Activated naive CD4-positive, alpha-beta T cell treated with anti-CD3 and anti-CD28 coated beads, Interleukin-2, amount 50 U/mL, for 16 hours (primary cell): ENCODE results near the gene SETX.
A peak's percentile ranks its signal among the peaks of the same experiment; 100 is the strongest.

Experiments used
- DNase-seq: peaks from one replicate; pipeline ENCODE4 v3.0.0-alpha.2; 2020

Gene SETX

DNA sequence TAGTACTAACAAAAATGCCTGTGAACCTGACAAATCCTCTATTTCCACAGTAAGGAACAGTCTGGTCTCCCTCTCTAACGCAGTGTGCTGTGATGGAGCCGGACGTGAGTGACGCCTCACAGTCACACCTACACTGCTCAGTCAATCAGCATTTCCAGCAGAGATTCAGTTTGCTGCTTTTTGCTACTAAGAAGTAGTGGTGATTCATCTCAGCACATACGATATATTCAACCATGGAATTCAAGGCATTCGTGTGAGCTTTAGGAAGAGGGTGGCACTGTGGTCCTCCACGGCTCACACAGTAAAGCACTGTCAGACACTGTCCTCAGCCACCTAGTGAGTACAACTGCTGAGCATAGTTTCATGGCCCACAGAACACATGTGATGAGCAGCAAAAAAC, 70.9 kb downstream of the SETX start:
- DNase-seq = no peak

DNA sequence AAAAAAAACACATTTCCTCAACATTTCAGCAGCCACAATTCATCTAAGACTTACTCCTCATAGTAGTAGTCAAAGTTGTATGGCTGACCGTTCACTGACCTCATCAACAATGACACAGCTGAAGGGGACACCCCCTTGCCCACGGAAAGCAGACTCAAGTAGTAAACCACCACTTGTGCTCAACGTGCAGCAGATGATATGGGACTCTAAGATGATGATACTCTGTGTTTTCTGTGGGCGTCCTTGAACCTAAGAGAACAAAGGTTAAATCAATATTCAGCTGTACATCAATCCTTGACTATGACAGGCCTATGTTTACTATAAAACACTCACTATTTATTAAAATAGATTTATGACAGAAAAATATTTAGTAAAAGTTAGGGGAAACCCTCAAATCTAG, 71.6 kb downstream of the SETX start:
- DNase-seq = no peak

DNA sequence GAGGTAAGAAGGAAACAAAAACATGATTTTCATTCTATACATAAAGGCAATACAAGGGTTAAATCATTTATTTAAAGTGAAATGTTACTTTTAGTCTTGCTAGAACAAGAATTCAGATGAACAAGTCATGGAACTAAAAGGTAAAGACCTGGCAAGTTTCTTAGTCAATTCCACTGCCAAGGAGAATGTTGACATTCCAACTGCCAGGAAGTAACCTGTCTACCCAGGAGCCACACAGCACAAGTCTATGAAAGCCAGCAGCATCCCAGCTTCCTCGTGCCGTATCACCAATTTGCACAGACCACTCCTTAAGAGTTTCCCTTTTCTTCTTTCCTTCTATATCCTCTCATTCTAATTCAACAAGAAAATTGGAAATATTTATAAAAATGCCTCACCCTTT, 79.9 kb downstream of the SETX start:
- DNase-seq = no peak

DNA sequence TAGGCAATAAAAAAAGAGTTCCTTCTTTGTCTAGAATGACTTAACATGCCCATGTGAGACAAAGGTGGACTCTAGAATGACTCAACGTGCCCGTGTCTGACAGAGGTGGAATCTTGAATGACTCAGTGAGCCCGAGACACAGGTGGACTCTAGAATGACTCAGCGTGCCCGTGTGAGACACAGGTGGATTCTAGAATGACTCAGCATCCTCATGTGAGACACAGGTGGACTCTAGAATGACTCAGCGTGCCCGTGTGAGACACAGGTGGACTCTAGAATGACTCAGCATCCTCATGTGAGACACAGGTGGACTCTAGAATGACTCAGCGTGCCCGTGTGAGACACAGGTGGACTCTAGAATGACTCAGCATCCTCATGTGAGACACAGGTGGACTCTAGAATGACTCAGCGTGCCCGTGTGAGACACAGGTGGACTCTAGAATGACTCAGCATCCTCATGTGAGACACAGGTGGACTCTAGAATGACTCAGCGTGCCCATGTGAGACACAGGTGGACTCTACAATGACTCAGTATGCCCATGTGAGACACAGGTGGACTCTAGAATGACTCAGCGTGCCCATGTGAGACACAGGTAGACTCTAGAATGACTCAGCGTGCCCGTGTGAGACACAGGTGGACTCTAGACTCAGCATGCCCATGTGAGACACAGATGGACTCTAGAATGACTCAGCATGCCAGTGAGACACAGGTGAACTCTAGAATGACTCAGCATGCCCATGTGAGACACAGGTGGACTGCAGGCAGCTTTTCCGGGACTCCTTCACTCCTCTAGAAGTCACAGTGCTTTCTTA, 84.9 kb downstream of the SETX start:
- peak; percentile 63 for DNase-seq

DNA sequence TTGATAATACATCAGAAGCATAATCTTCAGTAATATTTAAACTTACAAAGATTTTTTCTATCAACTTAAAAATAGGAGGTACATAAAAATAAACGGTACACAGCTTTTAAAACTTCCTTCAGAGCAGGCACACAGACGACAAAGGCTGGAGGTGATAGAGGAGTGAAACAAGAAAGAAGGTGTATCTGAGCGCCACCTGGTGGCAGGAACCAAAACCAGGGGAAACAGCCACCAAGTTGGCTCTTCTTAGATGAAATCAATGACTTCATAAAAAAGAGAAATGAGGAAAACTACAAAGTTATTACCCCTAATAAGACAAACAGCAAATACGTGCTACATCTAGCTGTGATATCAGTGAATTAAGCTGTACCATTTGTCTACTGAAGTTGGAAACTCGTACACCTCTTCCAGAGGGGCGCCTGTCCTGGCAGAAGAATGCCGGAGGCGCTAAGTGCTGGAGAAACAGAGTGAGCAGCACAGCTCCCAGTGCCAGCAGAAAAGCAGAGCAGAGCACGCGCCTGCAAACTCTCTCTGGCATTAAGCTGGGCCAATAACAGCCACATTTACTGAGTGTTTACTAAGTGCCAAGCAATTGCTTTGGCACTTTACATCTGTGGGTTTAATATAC, 85.9 kb downstream of the SETX start:
- peak; percentile 64 for DNase-seq

DNA sequence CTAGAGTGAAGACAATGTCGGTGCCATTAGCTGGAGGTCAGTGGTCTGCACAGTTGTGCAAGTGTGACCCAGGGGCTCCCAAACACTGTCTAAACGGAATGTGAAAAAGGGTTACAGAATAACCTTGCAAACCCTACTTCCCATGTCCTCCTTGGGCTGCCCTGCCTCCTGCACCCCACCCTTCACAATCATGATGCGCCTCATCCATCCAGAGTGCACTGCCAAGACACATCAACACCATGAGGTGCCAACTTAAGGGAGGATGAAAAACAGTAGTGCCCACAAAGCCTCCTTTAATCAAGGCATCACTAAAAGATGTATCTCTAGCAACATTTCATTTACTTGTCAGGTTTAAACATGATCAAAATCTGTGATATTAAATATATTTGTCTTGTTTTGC, 87.1 kb downstream of the SETX start:
- DNase-seq = no peak

DNA sequence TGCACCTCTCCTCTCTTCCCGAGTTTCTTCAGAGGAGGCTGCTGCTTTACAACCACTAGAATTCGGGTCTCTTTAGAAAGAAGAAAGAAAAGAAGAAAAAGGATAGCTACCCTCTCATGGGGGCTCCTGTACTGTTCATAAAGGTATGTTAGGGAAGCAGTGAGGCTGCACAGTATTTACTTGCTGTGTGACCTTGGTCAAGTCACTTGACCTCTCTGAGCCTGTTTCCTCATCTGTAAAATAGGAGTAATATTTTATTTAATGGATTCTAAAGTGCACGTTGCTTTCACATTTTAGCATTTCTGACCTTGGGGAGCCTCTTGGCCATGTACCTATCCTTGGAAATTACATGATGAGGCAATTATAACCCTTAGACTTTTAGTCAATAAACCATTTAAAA, 88.8 kb downstream of the SETX start:
- DNase-seq = no peak

DNA sequence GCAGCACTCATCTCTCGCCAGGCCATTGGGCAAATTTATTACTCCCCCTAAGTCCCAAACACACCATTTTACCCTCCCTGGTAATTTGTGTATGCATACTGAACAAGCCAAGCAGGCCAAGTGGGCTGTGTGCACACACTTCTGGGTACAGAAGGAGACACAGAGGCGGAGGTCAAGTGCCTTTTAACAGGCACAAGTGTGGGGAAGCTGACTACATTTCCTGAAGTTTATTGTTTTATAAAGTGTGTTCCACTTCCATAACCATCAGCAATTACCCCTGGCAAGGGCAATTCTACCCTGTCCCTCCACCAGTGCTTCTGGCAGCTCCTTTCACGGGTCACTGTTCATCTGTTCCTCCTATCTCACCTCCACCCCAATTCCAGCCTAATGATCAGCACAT, 93.9 kb downstream of the SETX start:
- no peak for DNase-seq

DNA sequence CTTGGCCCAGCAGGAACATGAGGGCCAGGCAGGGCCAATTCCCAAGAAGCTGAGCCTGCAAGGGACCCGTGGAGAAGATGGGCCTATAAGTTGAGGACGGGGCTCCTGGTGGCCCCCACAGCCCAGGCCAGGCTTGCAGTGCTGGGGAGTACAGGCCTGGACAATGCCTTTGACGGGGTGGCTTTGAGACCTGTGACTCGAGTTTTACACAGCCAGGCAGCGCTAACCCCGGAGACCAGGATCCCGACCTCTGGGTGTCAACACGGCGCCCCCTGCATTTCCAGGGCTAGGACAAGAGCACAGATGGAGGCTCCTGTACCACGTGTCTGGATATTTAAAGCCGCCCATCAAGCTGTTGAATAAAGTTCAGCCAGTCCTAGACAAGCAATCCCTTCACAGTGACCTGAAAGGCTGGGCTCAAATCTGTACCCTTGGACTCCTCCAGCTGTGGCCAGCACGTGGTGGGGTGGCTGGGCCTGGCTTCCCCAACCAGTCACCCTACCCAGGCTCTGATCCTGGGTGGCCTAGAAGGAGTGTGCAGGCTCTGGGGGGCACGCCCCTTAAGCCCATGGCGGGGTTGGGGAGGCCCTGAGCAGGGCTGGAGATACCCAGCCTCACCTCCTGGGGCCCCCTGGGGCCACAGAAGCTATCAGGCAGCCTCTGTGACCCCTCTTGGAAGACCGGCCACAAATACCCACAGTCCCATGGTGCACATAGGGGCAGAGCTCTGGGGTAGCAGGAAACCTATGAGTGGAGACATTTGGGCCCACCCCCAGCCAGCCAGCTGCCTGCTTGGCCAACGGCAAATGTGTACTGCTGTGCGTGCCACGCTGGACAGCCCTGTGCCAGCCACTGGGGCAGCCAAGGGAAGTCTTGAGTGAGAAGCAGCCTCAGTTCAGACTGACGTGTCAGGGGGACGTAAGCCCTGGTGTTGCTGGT, 104.2 kb downstream of the SETX start:
- DNase-seq = no peak

DNA sequence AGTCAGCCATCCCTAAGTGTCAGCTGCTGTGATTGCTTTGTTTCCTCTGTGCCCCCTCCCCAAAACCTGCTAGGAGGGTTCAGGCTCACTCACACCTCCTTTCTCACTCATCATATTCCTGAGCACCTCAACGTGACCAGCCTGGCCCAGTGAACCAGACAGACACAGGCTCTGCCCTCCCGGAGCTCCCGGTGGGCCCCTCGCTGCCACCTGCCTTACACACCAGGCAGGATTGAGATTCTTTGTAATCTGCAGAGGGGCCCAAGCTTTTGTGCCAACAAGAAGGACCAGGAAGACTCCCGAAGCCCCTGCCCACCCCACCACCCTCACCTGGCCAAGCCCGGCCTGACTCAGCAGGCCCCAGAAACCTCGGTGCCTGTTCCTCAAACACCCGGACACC, 105.1 kb downstream of the SETX start:
- DNase-seq = no peak

DNA sequence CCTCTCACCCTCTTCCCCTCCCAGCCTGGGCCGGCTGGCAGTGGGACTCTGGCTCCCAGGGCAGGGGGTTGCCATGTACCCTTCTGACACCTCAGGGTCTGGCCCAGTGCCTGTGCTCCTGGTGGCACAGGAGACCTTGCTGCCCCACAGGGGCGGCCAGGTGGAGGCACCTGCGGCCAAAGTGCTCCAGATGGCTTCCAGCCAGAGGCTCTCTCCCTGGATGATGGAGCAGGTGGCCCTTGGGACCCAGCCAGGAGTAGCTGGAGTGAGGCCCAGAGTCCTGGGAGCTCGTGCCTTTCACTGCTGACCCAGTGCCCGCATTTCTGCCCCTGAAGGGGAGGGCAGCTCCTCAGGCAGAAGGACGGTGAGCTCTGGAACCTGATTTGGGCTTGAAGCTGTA, 105.7 kb downstream of the SETX start:
- no peak for DNase-seq

DNA sequence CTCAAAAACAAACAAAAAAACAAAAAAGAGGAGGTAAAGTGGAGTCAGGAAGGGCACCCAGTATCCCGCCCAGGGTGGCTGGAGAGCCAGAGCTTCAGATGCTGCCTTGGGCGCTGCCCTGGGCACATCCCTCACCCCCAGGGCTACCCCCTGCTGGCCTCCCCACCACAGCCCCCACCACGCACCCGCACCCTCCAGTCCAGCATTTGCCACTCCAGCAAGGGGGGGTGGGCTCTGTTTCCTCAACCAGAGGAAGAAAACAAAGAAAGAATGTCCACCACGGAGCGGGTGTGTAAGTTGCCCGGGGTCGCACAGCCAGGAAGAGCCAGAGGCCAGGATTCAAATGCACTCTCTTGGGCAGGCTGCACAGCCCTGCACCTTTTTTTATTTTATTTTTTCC, 106.8 kb downstream of the SETX start:
- no peak for DNase-seq

DNA sequence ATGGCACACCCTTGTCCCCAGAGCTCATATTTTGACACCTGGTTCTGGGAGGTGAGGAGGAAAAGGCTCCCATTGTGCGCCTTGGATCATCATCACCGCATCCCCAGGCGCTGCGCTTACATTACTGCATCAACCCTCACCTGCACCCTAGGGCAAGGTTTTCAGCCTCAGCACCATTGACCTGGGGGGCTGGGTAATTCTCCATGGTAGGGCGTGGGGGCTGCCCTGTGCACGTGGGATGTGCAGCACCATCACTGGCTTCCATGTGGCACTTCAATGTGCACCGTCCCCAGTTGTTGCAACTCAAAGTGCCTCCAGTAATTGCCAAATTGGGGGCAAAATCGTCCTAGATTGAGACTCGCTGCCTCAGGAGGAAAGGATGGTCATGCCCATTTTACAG, 109.3 kb downstream of the SETX start:
- DNase-seq = no peak

DNA sequence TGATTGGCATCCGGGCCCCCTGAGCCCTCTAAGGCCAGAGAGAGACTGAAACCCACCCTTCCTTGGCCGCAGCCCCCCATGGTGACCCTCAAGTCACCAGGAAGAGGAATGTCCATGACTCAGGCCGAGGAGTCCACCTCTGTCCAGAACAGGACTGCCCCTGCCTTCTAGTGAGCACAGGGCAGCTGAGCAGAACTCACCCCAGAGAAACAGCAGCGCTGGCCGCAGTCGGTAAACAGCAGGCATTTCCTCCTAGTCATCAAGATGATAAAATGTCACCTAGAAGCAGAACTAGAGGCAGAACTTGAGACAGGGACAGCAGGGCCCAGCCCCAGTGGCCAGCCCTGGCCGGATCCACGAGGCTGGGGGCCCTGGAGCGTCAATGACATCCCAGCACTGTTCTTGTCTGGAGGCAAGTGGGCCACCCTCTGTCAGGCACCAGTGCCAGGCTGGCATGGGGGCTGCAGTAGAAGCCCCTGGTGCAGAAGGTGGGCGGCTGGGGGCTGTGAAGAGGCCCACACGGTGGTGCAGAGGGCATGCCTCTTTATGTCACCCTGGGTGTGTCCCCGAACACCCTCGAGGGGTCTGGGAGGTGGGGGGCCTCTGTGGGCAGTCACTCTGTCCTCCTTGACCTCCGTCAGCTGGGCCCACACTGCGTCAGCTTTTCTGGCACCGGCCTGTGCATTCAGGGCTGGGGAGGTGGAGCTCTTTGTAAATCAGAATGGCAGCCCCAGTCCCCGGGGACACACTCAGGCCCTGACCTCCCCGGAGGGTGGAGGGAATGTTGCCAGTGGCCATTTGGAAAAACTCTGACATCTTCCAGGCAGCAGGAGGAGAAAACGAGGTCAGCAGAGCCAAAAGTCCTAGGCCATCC, 110.0 kb downstream of the SETX start:
- DNase-seq = no peak

DNA sequence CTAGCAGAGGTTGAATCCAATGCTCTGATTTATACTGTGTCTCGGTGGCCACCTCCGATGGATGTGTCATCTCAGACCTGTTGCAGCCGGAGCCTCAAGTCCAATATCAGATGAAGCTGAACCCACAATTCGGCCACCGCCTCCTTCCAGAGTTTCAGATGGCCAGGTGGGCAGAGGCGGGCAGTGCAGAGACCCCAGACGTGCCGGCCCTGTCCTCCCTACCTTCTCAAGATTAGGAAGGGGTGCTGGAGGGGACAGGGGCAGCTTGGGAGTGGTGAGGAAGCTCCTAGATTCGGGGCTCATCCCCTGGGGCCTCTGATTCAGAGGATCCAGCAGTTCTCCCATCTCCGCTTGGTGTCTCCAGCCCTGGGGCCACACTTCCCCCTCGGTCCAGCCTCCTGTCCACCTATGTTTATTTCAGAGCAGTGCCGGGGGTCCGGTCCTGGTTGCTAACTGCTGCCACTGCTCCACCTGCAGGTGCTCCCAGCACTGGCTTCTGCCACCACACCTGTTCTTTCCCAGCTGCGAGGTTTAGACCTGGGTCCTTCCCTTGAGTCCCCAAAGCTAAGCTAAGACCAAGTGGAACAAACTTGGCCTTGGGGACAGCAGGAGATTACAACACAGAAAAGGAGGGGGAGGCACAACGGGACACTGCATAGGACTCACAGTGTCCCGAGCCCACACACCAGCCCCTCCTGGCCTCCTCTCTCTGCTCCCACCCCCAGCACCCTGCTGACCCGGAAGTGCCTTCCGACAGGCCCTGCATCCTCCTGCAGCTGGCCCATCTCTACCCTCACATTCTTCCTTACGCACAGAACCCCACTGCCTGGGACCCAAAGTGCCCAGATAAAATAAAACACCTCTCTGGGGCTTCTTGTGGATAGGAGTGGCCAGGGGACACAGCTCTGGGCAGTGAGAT, 111.4 kb downstream of the SETX start:
- no peak for DNase-seq

DNA sequence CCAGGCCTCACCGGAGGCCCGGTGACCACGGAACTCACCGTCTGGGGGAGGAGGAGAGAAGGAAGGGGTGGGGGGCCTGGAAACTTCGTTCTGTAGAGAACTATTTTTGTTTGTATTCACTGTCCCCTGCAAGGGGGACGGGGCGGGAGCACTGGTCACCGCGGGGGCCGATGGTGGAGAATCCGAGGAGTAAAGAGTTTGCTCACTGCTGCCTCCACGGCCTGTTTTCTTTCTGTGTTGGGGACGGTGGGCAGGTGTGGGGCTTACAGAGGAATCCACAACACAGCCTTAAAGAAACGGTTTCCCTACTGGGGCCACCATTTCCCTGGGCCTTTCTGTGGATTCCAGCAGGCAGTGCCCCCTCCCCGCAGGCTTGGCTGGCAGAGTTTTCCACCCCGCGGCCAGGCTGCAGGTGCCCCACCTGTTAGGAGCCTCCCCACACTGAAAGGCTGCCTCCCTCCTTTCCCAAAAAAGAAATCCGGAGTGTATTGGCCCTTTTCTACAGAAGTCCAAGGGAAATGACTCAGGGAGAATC, 112.1 kb downstream of the SETX start:
- DNase-seq = no peak

DNA sequence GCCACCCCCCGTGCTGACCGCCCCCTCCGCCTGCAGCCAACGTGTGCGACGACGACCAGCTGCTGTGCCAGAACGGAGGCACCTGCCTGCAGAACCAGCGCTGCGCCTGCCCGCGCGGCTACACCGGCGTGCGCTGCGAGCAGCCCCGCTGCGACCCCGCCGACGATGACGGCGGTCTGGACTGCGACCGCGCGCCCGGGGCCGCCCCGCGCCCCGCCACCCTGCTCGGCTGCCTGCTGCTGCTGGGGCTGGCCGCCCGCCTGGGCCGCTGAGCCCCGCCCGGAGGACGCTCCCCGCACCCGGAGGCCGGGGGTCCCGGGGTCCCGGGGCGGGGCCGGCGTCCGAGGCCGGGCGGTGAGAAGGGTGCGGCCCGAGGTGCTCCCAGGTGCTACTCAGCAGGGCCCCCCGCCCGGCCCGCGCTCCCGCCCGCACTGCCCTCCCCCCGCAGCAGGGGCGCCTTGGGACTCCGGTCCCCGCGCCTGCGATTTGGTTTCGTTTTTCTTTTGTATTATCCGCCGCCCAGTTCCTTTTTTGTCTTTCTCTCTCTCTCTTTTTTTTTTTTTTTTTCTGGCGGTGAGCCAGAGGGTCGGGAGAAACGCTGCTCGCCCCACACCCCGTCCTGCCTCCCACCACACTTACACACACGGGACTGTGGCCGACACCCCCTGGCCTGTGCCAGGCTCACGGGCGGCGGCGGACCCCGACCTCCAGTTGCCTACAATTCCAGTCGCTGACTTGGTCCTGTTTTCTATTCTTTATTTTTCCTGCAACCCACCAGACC, 112.8 kb downstream of the SETX start:
- peak; percentile 62 for DNase-seq

DNA sequence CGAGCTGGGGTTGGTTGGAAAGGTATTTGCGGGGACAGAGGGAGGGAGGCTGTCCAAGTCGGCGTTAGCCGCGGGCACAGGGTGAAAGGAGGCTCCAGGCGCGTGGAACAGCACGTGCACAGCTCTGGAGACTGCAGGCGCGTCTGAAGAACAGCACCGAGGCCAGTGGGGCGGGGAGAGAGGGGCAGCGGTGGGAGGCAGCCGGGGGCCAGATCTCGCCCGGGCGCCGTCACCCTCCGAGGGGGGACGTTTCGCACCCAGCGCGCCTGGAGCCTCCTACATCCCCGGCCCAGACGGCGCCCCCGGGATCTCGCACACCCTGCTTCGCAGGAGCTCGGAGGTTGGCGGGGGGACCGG, 113.3 kb downstream of the SETX start:
- no peak for DNase-seq

DNA sequence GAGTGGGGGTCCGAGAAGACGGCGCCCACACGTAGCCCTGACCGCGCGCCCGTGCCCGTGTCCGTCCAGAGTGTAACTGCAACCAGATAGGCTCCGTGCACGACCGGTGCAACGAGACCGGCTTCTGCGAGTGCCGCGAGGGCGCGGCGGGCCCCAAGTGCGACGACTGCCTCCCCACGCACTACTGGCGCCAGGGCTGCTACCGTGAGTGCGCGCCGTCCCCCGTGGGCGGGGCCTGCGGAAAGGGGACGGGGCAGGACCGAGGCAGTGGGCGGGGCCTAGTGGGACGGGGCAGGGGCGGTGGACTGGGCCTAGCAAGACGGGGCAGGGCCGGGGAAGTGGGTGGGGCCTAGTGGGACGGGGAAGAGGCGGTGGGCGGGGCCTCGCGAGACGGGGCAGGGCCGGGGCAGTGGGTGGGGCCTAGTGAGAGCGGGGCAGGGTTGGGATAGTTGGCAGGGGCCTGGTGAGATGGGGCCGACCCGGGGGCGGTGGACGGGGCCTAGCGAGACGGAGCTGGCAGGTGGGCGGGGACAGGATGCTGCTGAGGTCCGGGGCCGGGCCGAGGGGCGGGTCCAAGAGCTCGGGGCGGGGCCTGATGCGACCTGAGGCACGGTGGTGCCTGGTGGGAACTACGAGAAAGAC, 113.8 kb downstream of the SETX start:
- peak; percentile 98 for DNase-seq
